NCI-H748 (cell line): ENCODE measurements around the gene ANO3.
A peak's percentile ranks its signal among the peaks of the same experiment; 100 is the strongest.

Source experiments
- DNase-seq: peaks from one replicate; lab custom pipeline; 2025; ENCODE audit not compliant: unreplicated experiment; lab: John Stamatoyannopoulos, UW

Gene ANO3

GRCh38 chr11:26483108-26483507 is 151.2 kb downstream of the ANO3 start:
- no peak for DNase-seq

DNA sequence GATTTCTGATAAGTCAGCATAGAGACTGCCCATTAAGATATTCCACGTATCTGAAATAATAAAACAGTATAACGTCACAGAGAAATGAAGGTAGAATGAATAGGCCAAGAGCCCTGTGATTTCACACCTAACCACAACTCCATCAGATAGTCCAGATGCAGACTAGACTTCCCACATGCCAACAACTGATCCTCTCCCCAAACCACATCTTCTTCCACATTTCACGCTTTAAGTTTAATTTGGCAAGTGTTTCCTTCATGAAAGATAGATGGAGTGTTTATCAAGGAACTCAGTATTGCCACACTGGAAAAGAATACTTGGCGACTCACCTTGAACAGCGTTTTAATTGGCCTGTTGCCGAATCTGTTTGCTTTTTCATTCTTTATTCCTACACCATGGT is 158.6 kb downstream of the ANO3 start:
- no peak for DNase-seq

DNA sequence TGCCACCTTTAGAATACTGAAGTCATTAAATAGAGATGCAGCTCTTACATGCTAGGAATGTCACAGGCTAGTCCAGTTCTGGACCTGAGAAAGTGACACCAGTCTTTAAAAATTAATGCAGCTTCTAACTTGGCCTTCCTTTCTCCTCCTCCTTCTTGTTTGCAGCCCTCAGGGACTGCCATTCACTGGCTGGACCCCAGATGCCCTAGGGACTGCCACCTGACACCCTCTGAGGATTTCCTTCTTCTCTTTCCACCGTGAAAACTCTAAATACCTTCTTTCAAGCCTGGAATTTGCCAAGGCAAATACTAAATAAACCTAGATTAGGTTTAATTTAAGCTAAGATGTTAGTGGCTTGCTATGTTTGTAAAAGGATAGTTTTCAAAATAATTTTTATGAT is 161.7 kb downstream of the ANO3 start:
- DNase-seq: no peak

DNA sequence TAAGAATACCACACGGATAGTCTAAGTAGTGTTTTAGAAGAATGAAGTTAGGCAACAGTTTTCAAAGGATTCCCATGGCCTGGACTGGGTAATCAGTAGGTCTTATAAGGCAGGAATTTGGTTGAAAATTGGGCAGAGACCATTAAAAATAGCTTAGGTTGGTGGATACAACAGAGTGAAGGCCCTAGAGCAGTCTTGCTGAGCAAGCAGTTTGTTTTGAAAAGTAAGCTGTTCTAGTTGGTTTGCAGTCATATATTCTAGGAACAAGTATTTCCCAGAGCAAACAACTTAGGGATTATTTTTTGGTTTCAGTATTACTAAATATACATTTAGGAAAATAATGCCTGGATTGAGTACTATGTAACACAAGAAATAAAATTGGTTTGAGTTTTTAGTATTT is 175.3 kb downstream of the ANO3 start:
- DNase-seq: no peak

DNA sequence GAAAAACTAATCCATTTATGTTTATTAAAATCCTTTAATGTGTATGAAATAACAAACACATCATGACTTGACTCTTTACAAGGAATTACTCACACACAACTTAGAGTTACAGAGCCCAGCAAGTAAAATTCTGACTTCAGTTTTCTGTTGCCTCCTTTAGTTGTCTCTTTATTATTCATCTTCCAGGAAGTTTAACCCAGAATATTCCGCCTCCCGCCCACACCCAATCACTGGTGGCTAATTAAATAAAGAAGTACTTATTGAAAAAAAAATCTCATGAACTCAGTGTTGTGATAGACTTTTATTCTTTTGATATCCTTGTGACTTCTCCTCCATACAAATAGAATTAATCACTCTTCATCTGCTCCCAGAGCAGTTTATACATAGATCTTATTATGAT is 178.2 kb downstream of the ANO3 start:
- DNase-seq: no peak

GRCh38 chr11:26510756-26511155 is 178.8 kb downstream of the ANO3 start:
- DNase-seq: no peak

DNA sequence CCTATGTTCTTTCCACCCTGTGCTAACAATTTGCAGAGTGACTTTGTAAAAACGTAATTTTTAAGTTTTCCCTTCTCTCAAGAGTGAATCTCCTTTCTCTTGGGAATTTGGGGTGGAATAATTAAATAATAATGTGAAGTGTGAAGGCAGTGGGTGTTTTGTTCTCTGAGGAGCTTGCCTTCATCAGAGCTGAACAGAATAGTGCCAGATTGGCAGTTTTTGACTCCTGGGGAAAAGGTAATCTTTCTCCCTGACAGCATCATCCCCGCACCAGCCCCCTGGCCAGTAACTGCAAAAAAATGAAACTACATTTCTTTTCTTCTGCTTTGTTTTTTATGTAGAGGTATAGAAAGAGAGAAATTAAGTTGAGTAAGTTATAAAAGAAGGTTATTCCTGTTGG is 180.3 kb downstream of the ANO3 start:
- DNase-seq: no peak

- DNase-seq: no peak
Observed at GRCh38 chr11:26519469-26519868, 187.5 kb downstream of the ANO3 start.

GRCh38 chr11:26522912-26523610 is 191.1 kb downstream of the ANO3 start:
- peak; percentile 91 for DNase-seq

DNA sequence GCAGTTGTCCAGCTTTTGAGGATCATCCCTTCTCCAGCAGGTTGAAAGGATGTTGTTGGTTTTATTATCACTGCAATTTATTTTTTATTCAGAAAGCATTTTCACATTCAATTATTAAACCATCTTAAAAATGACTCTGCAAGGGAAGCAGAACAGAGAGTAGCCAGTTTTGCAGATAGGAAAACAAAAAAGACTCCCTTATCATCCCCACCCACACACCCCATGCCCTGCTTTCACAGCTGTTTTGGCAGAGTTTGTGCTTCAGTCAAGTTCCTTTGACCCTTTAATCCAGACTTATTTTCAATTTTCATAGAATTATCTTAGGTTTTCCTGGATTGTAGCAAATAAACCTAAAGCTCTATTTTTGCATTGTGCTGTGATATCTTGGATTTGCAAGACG is 195.8 kb downstream of the ANO3 start:
- DNase-seq: no peak

DNA sequence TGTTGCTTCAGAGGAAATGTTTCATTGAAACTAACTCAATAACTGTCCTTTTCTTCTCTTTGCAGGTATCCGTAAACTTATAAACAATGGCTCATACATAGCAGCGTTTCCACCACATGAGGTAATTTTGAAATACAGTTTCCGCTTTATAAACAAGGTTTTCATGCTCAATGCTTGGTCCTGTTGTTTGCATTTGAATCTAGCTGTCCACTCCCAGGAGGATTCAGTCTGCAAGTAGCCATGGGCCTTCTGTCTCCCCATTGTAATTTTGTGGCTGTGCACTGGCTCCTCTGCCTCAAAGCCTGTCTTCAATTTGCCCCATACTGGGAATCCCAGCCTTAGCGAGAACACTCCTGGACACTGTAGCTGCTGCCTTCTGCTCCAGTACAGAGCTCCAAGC is 205.4 kb downstream of the ANO3 start:
- no peak for DNase-seq

DNA sequence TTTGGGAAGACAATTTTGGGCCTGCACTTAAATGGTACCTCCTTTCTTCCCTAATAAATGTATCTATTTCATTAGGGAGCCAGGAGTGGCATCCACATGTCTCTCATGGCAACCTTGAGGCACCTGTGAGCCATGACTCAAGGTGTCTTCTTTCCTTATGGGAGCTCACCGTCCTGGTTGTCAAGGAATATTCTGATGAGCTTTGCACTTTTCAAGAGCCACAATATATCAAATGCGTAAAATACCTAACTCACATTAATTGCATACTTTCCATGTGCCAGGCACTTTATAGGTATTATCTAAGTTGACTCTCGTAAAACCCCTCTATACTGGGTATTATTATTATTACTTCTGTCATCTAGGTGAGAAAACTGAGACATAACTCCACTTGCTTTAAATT is 207.6 kb downstream of the ANO3 start:
- DNase-seq: no peak

DNA sequence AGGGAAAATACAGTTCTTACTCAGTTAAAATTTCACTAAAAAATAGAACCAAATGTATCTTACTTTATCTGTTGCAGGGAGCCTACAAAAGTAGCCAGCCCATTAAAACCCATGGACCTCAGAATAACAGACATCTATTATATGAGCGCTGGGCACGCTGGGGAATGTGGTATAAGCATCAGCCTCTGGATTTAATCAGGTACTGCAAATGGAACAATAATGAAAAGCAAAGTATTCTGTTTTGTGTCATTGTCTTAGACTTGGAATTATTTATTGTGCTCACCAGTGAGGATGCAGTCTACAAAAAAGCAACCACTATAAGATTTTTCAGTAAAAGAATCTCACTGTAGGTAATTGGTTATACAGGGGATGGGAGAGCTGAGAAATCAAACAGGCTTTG is 209.9 kb downstream of the ANO3 start:
- no peak for DNase-seq

GRCh38 chr11:26549176-26549575 is 217.2 kb downstream of the ANO3 start:
- DNase-seq: no peak

DNA sequence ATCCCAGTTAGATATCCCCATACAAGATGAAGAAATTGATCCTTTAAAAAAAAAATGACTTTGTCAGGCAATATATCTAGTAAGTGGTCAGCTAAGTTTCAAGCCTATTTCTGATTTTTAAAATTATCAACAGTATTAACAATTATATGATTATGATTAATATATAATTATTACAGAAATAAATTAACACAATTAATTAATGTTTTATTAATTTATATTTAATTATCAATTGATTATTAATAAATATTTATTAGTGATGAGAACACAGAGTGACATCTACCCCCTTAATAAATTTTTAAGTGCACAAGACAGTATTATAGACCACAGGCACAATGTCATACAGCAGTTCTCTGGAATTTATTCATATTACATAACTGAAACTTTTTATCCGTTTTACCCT is 218.1 kb downstream of the ANO3 start:
- DNase-seq: no peak

- no peak for DNase-seq
Observed at GRCh38 chr11:26551186-26551801, 219.4 kb downstream of the ANO3 start.

DNA sequence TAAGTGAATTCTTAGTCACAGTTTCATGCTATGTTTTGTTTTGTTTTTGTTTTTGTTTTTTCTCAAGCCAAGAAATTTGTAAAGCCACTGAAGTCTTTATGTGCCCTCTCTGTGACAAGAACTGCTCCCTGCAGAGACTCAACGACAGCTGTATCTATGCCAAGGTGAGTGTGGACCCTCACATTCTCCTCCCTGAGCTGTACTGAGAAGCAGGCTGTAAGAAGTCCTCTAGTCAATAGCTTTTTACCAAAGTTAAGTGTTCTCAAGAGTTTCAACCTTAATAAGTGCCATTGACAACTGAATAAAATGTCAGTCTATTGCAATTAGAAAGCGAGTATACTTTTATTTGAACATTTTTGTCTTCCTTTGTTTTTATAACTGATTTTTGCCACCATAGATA is 221.3 kb downstream of the ANO3 start:
- DNase-seq: no peak

DNA sequence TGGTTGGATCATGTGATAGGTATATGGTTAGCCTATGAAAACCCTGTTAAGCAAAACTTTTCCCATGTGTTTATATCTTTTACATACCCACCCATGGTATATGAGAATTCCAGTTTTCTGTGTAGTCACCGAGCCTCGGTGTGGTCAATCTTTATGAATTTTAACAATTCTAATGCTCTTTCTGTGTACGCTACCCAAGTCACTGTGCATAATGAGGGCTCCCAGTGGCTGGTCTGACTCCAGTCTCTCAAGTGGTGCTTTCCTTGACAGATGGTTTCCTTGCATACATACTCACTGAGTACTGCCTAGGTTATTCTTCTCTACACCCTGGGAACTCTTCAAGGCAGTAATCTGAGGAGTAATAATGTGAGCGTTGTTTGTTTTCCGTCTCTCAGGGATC is 222.5 kb downstream of the ANO3 start:
- DNase-seq: no peak

GRCh38 chr11:26556582-26556981 is 224.7 kb downstream of the ANO3 start:
- no peak for DNase-seq

DNA sequence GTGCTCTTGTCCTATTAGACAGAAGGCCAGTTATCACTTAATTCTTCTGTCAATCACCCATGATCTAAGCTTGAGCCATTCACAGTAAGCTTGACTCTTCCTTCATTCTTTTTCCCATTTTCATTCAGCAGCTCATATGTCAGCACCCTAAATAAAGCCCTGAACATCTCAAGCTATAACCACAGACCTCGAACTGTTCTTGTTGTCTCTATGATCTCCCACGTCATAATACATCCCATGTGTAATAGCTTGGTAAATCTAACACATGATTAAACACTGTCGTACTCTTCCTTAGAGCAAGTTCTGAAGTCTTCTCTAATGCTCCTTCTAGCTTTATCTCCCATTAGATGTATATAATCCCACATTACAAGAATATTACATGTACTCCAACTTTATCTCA is 225.7 kb downstream of the ANO3 start:
- no peak for DNase-seq

GRCh38 chr11:26558190-26558589 is 226.3 kb downstream of the ANO3 start:
- no peak for DNase-seq

DNA sequence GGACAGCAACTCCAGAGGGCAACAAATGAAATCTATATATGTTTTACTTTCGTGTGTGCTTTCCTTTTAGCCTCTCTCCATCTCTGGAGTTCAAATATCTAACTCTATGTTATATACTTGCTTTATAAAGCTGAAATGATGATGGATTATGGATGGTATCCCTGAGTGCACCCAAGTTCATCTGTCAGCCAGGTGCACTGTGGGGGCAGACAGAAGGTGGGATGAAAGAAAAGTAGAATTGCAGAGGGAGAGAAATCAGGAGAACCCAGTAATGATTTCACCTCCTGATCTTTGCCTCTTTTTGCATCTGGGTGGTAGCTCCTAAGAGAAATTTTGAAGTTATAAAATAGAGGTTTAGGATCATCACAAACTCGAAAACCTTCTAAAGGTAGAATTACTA is 237.7 kb downstream of the ANO3 start:
- no peak for DNase-seq
